ENCODE results near the gene SMCO1. TPM values are rescaled to one million over a fixed set of nuclear protein-coding genes. Genes with fewer than 3 reads are reported as not detected.

Gene SMCO1
- polyA plus RNA-seq, 2 of the 4 experiments (the other 2 are of a cell fraction), result not detected

- Histone ChIP-seq H3K27ac (peak overlapping the region; percentile 3 to 44; a peak in 1 of 6 replicates), H3K4me2 (peak overlapping the region; percentile 89), H3K4me1 (peaks cover 16% of the 10 kb centered on the region), H3K4me3 (no peak overlapping the region), H3K9me3 (no peaks in the 10 kb centered on the region)
- ChIA-PET POLR2A (no interaction called here), CTCF (interaction anchor here (1.1 kb wide), 1 partner anchor 29 kb away, joined by 4 read pairs; no protein-coding TSS in a partner anchor)
- WGBS (ENCODE audit: missing lambda C conversion rate), result 42% methylated on average over 5 of the region's 5 CpGs
- TF ChIP-seq TFCP2L1 (CRISPR knock-in tag; IDR thresholded peaks at IDR 0.05) (no peak), SMC3 (IDR thresholded peaks at IDR 0.05) (no peak), HOXB5 (CRISPR knock-in tag; IDR thresholded peaks at IDR 0.05) (no peak), RCOR1 (IDR thresholded peaks at IDR 0.05; ENCODE audit: low read depth, low read length) (no peak)
- ATAC-seq (no peak), FAIRE-seq (no peak), DNase-seq (ENCODE audit: low read depth in 1 of 2, low spot score in 1 of 2) (no peak)
These were observed 16.1 kb downstream of the SMCO1 start for GRCh38 chr3:196499061-196499460.

GRCh38 chr3:196498297-196498696, 16.8 kb downstream of the SMCO1 start:
- ChIA-PET CTCF (no interaction called here), POLR2A (no interaction called here)

GRCh38 chr3:196496183-196496582, 19.0 kb downstream of the SMCO1 start:
- ChIA-PET CTCF (no interaction called here), POLR2A (no interaction called here)
- WGBS (ENCODE audit: missing lambda C conversion rate), result 87% methylated on average over 4 of the region's 4 CpGs
- FAIRE-seq (no peak), DNase-seq (ENCODE audit: low read depth in 1 of 2, low spot score in 1 of 2) (no peak), ATAC-seq (no peak)
- H3K4me2 ChIP-seq, result no peak overlapping the region
- TF ChIP-seq CHD4 (IDR thresholded peaks at IDR 0.05; ENCODE audit: borderline replicate concordance) (no peak), HEYL (CRISPR knock-in tag; IDR thresholded peaks at IDR 0.05) (no peak), RFX5 (IDR thresholded peaks at IDR 0.05) (no peak), TFCP2L1 (CRISPR knock-in tag; IDR thresholded peaks at IDR 0.05) (no peak), SREBF2 (IDR thresholded peaks at IDR 0.05) (no peak), REST (IDR thresholded peaks at IDR 0.05) (no peak), NR3C1 (IDR thresholded peaks at IDR 0.05) (no peak), ELK1 (IDR thresholded peaks at IDR 0.05; ENCODE audit: low read depth, low read length) (no peak), ZNF302 (CRISPR knock-in tag; IDR thresholded peaks at IDR 0.05) (no peak), ZC3H11A (IDR thresholded peaks at IDR 0.05) (no peak), EHF (CRISPR knock-in tag; IDR thresholded peaks at IDR 0.05) (no peak), ATOH8 (CRISPR knock-in tag; IDR thresholded peaks at IDR 0.05; ENCODE audit: low read depth) (no peak), MAZ (IDR thresholded peaks at IDR 0.05; ENCODE audit: borderline replicate concordance, low read depth, low read length) (no peak), PBX3 (IDR thresholded peaks at IDR 0.05) (no peak), ZFP36 (IDR thresholded peaks at IDR 0.05; ENCODE audit: borderline replicate concordance, partially characterized antibody) (no peak), E2F6 (IDR thresholded peaks at IDR 0.05; ENCODE audit: borderline replicate concordance, low read depth) (no peak), EHMT2 (IDR thresholded peaks at IDR 0.05; ENCODE audit: low read depth) (no peak), CTCF (IDR thresholded peaks at IDR 0.05) (no peak)
- peaks cover 14% of the 10 kb centered on the region for H3K4me1 ChIP-seq
- no peaks in the 10 kb centered on the region for H3K9me3 ChIP-seq
- H3K4me3 ChIP-seq, result no peak overlapping the region
- H3K27ac ChIP-seq, result no peak overlapping the region

More at GRCh38 chr3:196498297-196498696, 16.8 kb downstream of the SMCO1 start:
- Histone ChIP-seq H3K4me3 (no peak overlapping the region), H3K4me2 (no peak overlapping the region), H3K27ac (no peak overlapping the region), H3K4me1 (peaks cover 14% of the 10 kb centered on the region), H3K9me3 (no peaks in the 10 kb centered on the region)
- ATAC-seq, result no peak
- FAIRE-seq, result no peak
- TF ChIP-seq ESRRA (IDR thresholded peaks at IDR 0.05; ENCODE audit: borderline replicate concordance, low read length) (no peak), JUN (IDR thresholded peaks at IDR 0.05) (no peak), CEBPB (IDR thresholded peaks at IDR 0.05) (0 out of 4 replicates have a peak, but pooled peaks of 1 of the 2 experiments have one; percentile 20)
- DNase-seq (ENCODE audit: low read depth in 1 of 2, low spot score in 1 of 2), result no peak
- 93% methylated on average over 8 of the region's 8 CpGs for WGBS (ENCODE audit: missing lambda C conversion rate)
